AG04450 (cell line): Measurements from ENCODE around the gene PFN1. TPM values are rescaled to one million over a fixed set of nuclear protein-coding genes. Genes with fewer than 3 reads are reported as not detected.

ENCODE experiments used
- CTCF ChIA-PET: fragments of 300-600, 350-600 bp; formaldehyde crosslinking; extraction: SDS; loops from one replicate; lab custom pipeline; 2022; ENCODE audit warnings: antibody characterized with exemption, inconsistent platforms; lab: Charles Lee
- POLR2A ChIA-PET: fragments of 350-600 bp; formaldehyde crosslinking; extraction: SDS; loops from one replicate; lab custom pipeline; 2021; ENCODE audit warnings: antibody characterized with exemption, inconsistent platforms; lab: Yijun Ruan, JAX
- DNase-seq: peaks from one replicate; pipeline ENCODE4 v3.0.0-alpha.2; 2011; ENCODE audit warnings: low read depth, low spot score
- H3K27ac ChIP-seq: one replicate; pipeline ENCODE4 v1.5.1; 2012; ENCODE audit warnings: low read depth, low read length, control low read depth
- H3K27me3 ChIP-seq: one replicate; pipeline ENCODE4 v1.6.0; 2012; ENCODE audit warnings: low read length; ENCODE audit not compliant: control insufficient read depth, insufficient read depth
- H3K4me3 ChIP-seq: 2 replicates; pipeline ENCODE4 v1.5.1; 2011; ENCODE audit warnings: mild to moderate bottlenecking, low read depth, low read length, control low read depth
- H3K9me3 ChIP-seq: 2 replicates; pipeline ENCODE4 v1.5.1; 2012; ENCODE audit warnings: low read length; ENCODE audit not compliant: control insufficient read depth, insufficient read depth
- CTCF ChIP-seq: IDR thresholded peaks from 2 replicates; pipeline ENCODE4 v1.5.1; 2011; ENCODE audit warnings: low read depth, low read length, control low read depth, inconsistent platforms
- polyA plus RNA-seq: library from polyadenylated mRNA; depleted of rRNA; stranded (reverse); fragments of >200 nt; gene quantifications from 2 replicates; pipeline ENCODE4 v1.2.3, GENCODE V29; 2011; rRNA removed
- small RNA-seq: library from RNA; depleted of rRNA; stranded (forward); fragments of <200 nt; gene quantifications from one replicate; pipeline ENCODE3, GENCODE V24; 2012; ENCODE audit warnings: low read depth; ENCODE audit not compliant: insufficient read length

Gene PFN1
- polyA plus RNA-seq, 1 experiment = 1,141 TPM

GRCh38 chr17:4895657-4896331 is 52.5 kb downstream of the PFN1 start:
- Histone ChIP-seq H3K27me3 (no peaks in the 10 kb centered on the region), H3K9me3 (peaks cover 14% of the 10 kb centered on the region; the same call in 1 of the 2 replicates), H3K4me3 (no peak overlapping the region), H3K27ac (no peak overlapping the region)
- no peak for DNase-seq
- ChIA-PET POLR2A (interaction anchor here (0.6 kb wide), 1 partner anchor 71 kb away, joined by 4 read pairs; no protein-coding TSS in a partner anchor), CTCF (interaction anchor here (0.6 kb wide), 1 partner anchor 175 kb away, joined by 3 read pairs; no protein-coding TSS in a partner anchor)
- peak; percentile 19 for TF ChIP-seq CTCF

Small RNA genes within 50 kb of the gene (small RNA-seq; reads per million reads assigned to genes)
- not detected for gene MIR6864
- gene MIR6865 = not detected

Other genes with a start within 250 kb of the PFN1 start
- gene PELP1, start 244.4 kb downstream of the PFN1 start, polyA plus RNA-seq = 10.5 and 14.4 TPM in 2 replicates
- gene ARRB2, start 237.9 kb downstream of the PFN1 start, polyA plus RNA-seq = 8.8 and 9.4 TPM in 2 replicates
- 21.0 and 23.2 TPM in 2 replicates for gene MED11, start 217.1 kb downstream of the PFN1 start, polyA plus RNA-seq
- gene ZMYND15, start 208.7 kb downstream of the PFN1 start, polyA plus RNA-seq = 0.14 and 0.17 TPM in 2 replicates
- 2.3 and 2.4 TPM in 2 replicates for gene CXCL16, start 208.6 kb downstream of the PFN1 start, polyA plus RNA-seq
- gene TM4SF5, start 176.6 kb downstream of the PFN1 start, polyA plus RNA-seq = not detected in 2 replicates
- 0.17 TPM in 1 of 2 replicates, not detected in the other for gene VMO1, start 162.2 kb downstream of the PFN1 start, polyA plus RNA-seq
- gene GLTPD2, start 159.6 kb downstream of the PFN1 start, polyA plus RNA-seq = not detected in 2 replicates
- gene PSMB6, start 152.4 kb downstream of the PFN1 start, polyA plus RNA-seq = 222 and 245 TPM in 2 replicates
- 18.9 and 22.2 TPM in 2 replicates for gene PLD2, start 141.4 kb downstream of the PFN1 start, polyA plus RNA-seq
- gene MINK1, start 115.2 kb downstream of the PFN1 start, polyA plus RNA-seq = 29.4 and 30.7 TPM in 2 replicates
- gene C17orf107, start 49.0 kb downstream of the PFN1 start, polyA plus RNA-seq = 1.0 TPM in 2 replicates
- gene CHRNE, start 45.4 kb downstream of the PFN1 start, polyA plus RNA-seq = 0.07 and 0.19 TPM in 2 replicates
- not detected in 2 replicates for gene GP1BA, start 16.3 kb downstream of the PFN1 start, polyA plus RNA-seq
- gene SLC25A11, start 8.5 kb downstream of the PFN1 start, polyA plus RNA-seq = 44.7 and 50.0 TPM in 2 replicates
- gene RNF167, start 8.3 kb downstream of the PFN1 start, polyA plus RNA-seq = 63.1 and 64.3 TPM in 2 replicates
- 2.3 and 3.2 TPM in 2 replicates for gene ENO3, start 2.6 kb upstream of the PFN1 start, polyA plus RNA-seq
- gene SPAG7, start 19.3 kb upstream of the PFN1 start, polyA plus RNA-seq = 71.0 and 71.1 TPM in 2 replicates
- gene CAMTA2, start 39.1 kb upstream of the PFN1 start, polyA plus RNA-seq = 18.0 and 20.0 TPM in 2 replicates
- gene INCA1, start 49.0 kb upstream of the PFN1 start, polyA plus RNA-seq = 0.29 and 0.56 TPM in 2 replicates
- 46.9 and 49.8 TPM in 2 replicates for gene KIF1C, start 49.4 kb upstream of the PFN1 start, polyA plus RNA-seq
- not detected in 2 replicates for gene SLC52A1, start 86.9 kb upstream of the PFN1 start, polyA plus RNA-seq
- gene ZFP3, start 129.9 kb upstream of the PFN1 start, polyA plus RNA-seq = 2.3 and 3.0 TPM in 2 replicates
- gene ZNF232, start 163.3 kb upstream of the PFN1 start, polyA plus RNA-seq = 4.2 and 4.8 TPM in 2 replicates
- not detected in 2 replicates for gene USP6, start 167.5 kb upstream of the PFN1 start, polyA plus RNA-seq
- 3.6 and 4.5 TPM in 2 replicates for gene ZNF594, start 243.3 kb upstream of the PFN1 start, polyA plus RNA-seq